SK-N-SH (cell line): ENCODE data around the gene FGF23. TPM values are rescaled to one million over a fixed set of nuclear protein-coding genes. Genes with fewer than 3 reads are reported as not detected.

Experiments used
- CTCF ChIA-PET: fragments of 300-600, 350-600 bp; formaldehyde crosslinking; extraction: SDS; loops from one replicate; lab custom pipeline; 2021; lab: Yijun Ruan, JAX
- POLR2A ChIA-PET: fragments of 350-600 bp; sonication (Branson Sonifier 250); formaldehyde crosslinking; extraction: SDS; loops from one replicate; lab custom pipeline; 2020; ENCODE audit warnings: antibody characterized with exemption, inconsistent platforms; lab: Yijun Ruan, JAX
- DNase-seq: peaks from one replicate; pipeline ENCODE4 v3.0.0; 2012
- H2AFZ ChIP-seq: fragments of 200-600 bp; sonication (generic); 2 replicates; pipeline ENCODE4 v1.8.1; 2016; ENCODE audit warnings: antibody characterized with exemption, mild to moderate bottlenecking, low read depth
- H3F3A ChIP-seq: fragments of 200-600 bp; sonication (generic); replicated peaks from 2 replicates; pipeline ENCODE3; 2016; ENCODE audit warnings: antibody characterized with exemption, mild to moderate bottlenecking; ENCODE audit not compliant: insufficient read depth
- H3K27ac ChIP-seq, 2 experiments: fragments of 200-500 bp in 1 of 2; fragments of 200-600 bp in 1 of 2; sonication (Bioruptor generic) in 1 of 2; sonication (generic), shearing (Covaris generic) in 1 of 2; 2 replicates each; pipeline versions ENCODE4 v1.5.1 to v1.6.1; 2014 to 2016; ENCODE audit warnings: low read depth in 2 of 2, inconsistent platforms in 1 of 2, low read length in 1 of 2, mild to moderate bottlenecking in 1 of 2, mixed read lengths in 1 of 2
- H3K27me3 ChIP-seq: fragments of 200-600 bp; sonication (generic), shearing (Covaris generic); 2 replicates; pipeline ENCODE4 v1.6.1; 2016; ENCODE audit warnings: mixed run types; ENCODE audit not compliant: insufficient read depth
- H3K36me3 ChIP-seq, 2 experiments: fragments of 200-500 bp in 1 of 2; fragments of 200-600 bp in 1 of 2; sonication (Bioruptor generic) in 1 of 2; sonication (generic) in 1 of 2; replicated peaks in 1 of 2; 2 replicates each; pipeline versions ENCODE3 to v1.5.1; 2014 to 2016; ENCODE audit warnings: low read length in 1 of 2, mild to moderate bottlenecking in 1 of 2; ENCODE audit not compliant: insufficient read depth in 2 of 2, control insufficient read depth in 1 of 2
- H3K4me1 ChIP-seq, 2 experiments: fragments of 200-500 bp in 1 of 2; fragments of 200-600 bp in 1 of 2; sonication (Bioruptor generic) in 1 of 2; sonication (generic), shearing (Covaris generic) in 1 of 2; 2 replicates each; pipeline versions ENCODE4 v1.5.1 to v1.6.1; 2014 to 2016; ENCODE audit warnings: low read depth in 1 of 2, low read length in 1 of 2, mixed run types in 1 of 2; ENCODE audit not compliant: insufficient read depth in 2 of 2, control insufficient read depth in 1 of 2
- H3K4me2 ChIP-seq: fragments of 200-600 bp; sonication (generic), shearing (Covaris generic); 2 replicates; pipeline ENCODE4 v1.6.1; 2017; ENCODE audit warnings: mixed run types
- H3K4me3 ChIP-seq, 2 experiments: fragments of 200-500 bp in 1 of 2; fragments of 200-600 bp in 1 of 2; sonication (Bioruptor generic) in 1 of 2; sonication (generic), shearing (Covaris generic) in 1 of 2; 2 replicates each; pipeline versions ENCODE4 v1.5.1 to v1.8.1; 2014 to 2016; ENCODE audit warnings: low read depth in 2 of 2, inconsistent platforms in 1 of 2, low read length in 1 of 2, mild to moderate bottlenecking in 1 of 2, mixed read lengths in 1 of 2, moderate library complexity in 1 of 2
- H3K79me2 ChIP-seq: fragments of 200-600 bp; sonication (generic); 2 replicates; pipeline ENCODE4 v1.8.1; 2017; ENCODE audit warnings: mild to moderate bottlenecking; ENCODE audit not compliant: insufficient read depth
- H3K9ac ChIP-seq: fragments of 200-600 bp; sonication (generic); 2 replicates; pipeline ENCODE4 v1.6.1; 2017; ENCODE audit warnings: mixed run types
- H3K9me2 ChIP-seq: fragments of 200-600 bp; sonication (generic); 2 replicates; pipeline ENCODE4 v1.6.1; 2017; ENCODE audit warnings: mixed run types
- H3K9me3 ChIP-seq: fragments of 200-600 bp; sonication (generic); 2 replicates; pipeline ENCODE4 v1.6.1; 2017; ENCODE audit warnings: mixed run types, mild to moderate bottlenecking, moderate library complexity
- H4K20me1 ChIP-seq: fragments of 200-600 bp; sonication (generic); 2 replicates; pipeline ENCODE4 v1.6.1; 2017; ENCODE audit warnings: mild to moderate bottlenecking, mixed run types; ENCODE audit not compliant: insufficient read depth
- CHD2 ChIP-seq: fragments of 150-350 bp; IDR thresholded peaks from 2 replicates; pipeline ENCODE4 v1.6.1; 2018; ENCODE audit warnings: low read length; ENCODE audit not compliant: partially characterized antibody
- ELF1 ChIP-seq: IDR thresholded peaks from 2 replicates; pipeline ENCODE4 v1.4.0; 2012
- EP300 ChIP-seq, 2 experiments: IDR thresholded peaks; 2 replicates each; pipeline versions ENCODE4 v1.4.0 to v1.6.1; 2012; ENCODE audit warnings: borderline replicate concordance in 1 of 2, low read depth in 1 of 2, low read length in 1 of 2
- FOSL2 ChIP-seq: IDR thresholded peaks from 2 replicates; pipeline ENCODE4 v1.4.0; 2012; ENCODE audit warnings: low read depth, mild to moderate bottlenecking, moderate library complexity, borderline replicate concordance
- FOXJ3 ChIP-seq: sonication (generic); formaldehyde crosslinking; IDR thresholded peaks from 2 replicates; pipeline ENCODE4 v1.5.1; 2020; ENCODE audit warnings: mild to moderate bottlenecking, missing genetic modification reagents
- FOXM1 ChIP-seq: IDR thresholded peaks from 2 replicates; pipeline ENCODE4 v1.4.0; 2012; ENCODE audit warnings: low read depth, mild to moderate bottlenecking
- IRF3 ChIP-seq: fragments of 150-350 bp; IDR thresholded peaks from 2 replicates; pipeline ENCODE4 v1.6.1; 2016; ENCODE audit warnings: mild to moderate bottlenecking, low read depth, low read length
- JUND ChIP-seq: IDR thresholded peaks from 2 replicates; pipeline ENCODE4 v1.4.0; 2012
- MXI1 ChIP-seq: IDR thresholded peaks from 2 replicates; pipeline ENCODE4 v1.6.1; 2012; ENCODE audit warnings: mild to moderate bottlenecking, low read depth, low read length, improper control_type of control experiment
- NFIC ChIP-seq: IDR thresholded peaks from 2 replicates; pipeline ENCODE4 v1.4.0; 2012; ENCODE audit warnings: borderline replicate concordance
- NRF1 ChIP-seq: IDR thresholded peaks from 2 replicates; pipeline ENCODE4 v1.6.1; 2012; ENCODE audit warnings: low read depth, mild to moderate bottlenecking, low read length
- PBX3 ChIP-seq: IDR thresholded peaks from 2 replicates; pipeline ENCODE4; 2012
- POLR2AphosphoS5 ChIP-seq: IDR thresholded peaks from 2 replicates; pipeline ENCODE4 v1.6.1; 2012; ENCODE audit warnings: low read depth, low read length
- RAD21 ChIP-seq: IDR thresholded peaks from 2 replicates; pipeline ENCODE4 v1.6.1; 2012; ENCODE audit warnings: mild to moderate bottlenecking, low read length
- RCOR1 ChIP-seq: fragments of 150-350 bp; IDR thresholded peaks from 2 replicates; pipeline ENCODE4 v1.6.1; 2017; ENCODE audit warnings: antibody characterized with exemption, low read length
- RXRA ChIP-seq: IDR thresholded peaks from 2 replicates; pipeline ENCODE4 v1.4.0; 2012; ENCODE audit warnings: low read depth, mild to moderate bottlenecking, borderline replicate concordance
- TAF1 ChIP-seq: IDR thresholded peaks from 2 replicates; pipeline ENCODE4 v1.6.1; 2012; ENCODE audit warnings: low read depth, mild to moderate bottlenecking, low read length, moderate library complexity, borderline replicate concordance
- USF2 ChIP-seq: fragments of 150-350 bp; IDR thresholded peaks from 2 replicates; pipeline ENCODE4 v1.6.1; 2017; ENCODE audit warnings: antibody characterized with exemption, low read length, low read depth, borderline replicate concordance
- whole genome bisulfite sequencing: methylation state at CpG from one replicate; pipeline ENCODE4 v1.1.6; 2017; ENCODE audit warnings: low lambda C conversion rate; 5-methylcytosine and 5-hydroxymethylcytosine counted together
- polyA plus RNA-seq, 3 experiments: library from polyadenylated mRNA; depleted of rRNA; stranded (reverse); fragments of >200 nt; gene quantifications; 2 replicates each; pipeline ENCODE4 v1.2.3, GENCODE V29; 2012
- TF ChIP-seq, protein P1 (sequence below): IDR thresholded peaks from 2 replicates; pipeline ENCODE4 v1.4.0; 2012; ENCODE audit warnings: low read depth, borderline replicate concordance
- TF ChIP-seq, protein P2 (sequence below): fragments of 200-600 bp; sonication (generic); IDR thresholded peaks from 2 replicates; pipeline ENCODE4 v1.6.1; 2017; ENCODE audit warnings: antibody characterized with exemption, mild to moderate bottlenecking, moderate library complexity

FGF23 gene
- polyA plus RNA-seq, 1 of the 3 experiments (the other 2 are of a cell fraction), result not detected

DNA sequence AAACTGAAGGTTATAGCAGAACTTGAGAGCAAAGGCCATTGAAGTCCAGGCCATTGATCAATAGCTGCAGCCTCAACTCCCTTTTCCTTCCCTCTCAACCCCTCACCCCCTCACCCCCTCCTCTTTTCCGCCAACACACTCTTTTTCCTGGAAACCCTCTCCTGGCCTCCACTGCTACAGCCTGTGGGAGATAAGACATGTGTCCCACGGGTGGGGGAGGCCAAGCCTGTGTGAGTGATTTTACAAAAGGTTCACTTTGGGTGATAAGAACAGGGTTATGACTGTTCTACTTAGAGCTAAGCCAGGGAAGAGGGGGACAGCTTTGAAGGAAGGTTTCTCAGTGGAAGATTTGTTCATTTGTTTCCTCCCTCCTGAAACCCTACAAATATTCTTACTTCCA, 9.2 kb upstream of the FGF23 start:
- H3K9me2 ChIP-seq, result no peaks in the 10 kb centered on the region
- H3K27me3 ChIP-seq, result no peaks in the 10 kb centered on the region; the same call in 1 of the 2 replicates
- peaks cover 0 to 24% of the 10 kb centered on the region in 2 experiments; a peak in 2 of 4 replicates for H3K4me1 ChIP-seq
- H3K9me3 ChIP-seq, result no peaks in the 10 kb centered on the region
- no peak overlapping the region for H2AFZ ChIP-seq
- CTCF ChIA-PET, result interaction anchor here (1.2 to 1.4 kb wide), 3 partner anchors 23 to 33 kb away, joined by 3 to 4 read pairs (median 4); no protein-coding TSS in a partner anchor
- H3K4me3 ChIP-seq, result no peak overlapping the region
- H3K9ac ChIP-seq, result no peak overlapping the region
- no peak overlapping the region for H3K27ac ChIP-seq
- no peak overlapping the region for H3K4me2 ChIP-seq
- H3K79me2 ChIP-seq, result no peaks in the 10 kb centered on the region
- DNase-seq, result no peak
- no peaks in the 10 kb centered on the region for H4K20me1 ChIP-seq
- WGBS, result 38% methylated on average over 2 of the region's 2 CpGs
- no peaks in the 10 kb centered on the region for H3F3A ChIP-seq
- POLR2A ChIA-PET, result interaction anchor here (0.8 kb wide), 1 partner anchor 26 kb away, joined by 3 read pairs; no protein-coding TSS in a partner anchor
- H3K36me3 ChIP-seq, result no peaks in the 10 kb centered on the region
- no peak for TF ChIP-seq NFIC
- TF ChIP-seq FOXJ3 (CRISPR knock-in tag), result no peak
- no peak for TF ChIP-seq IRF3
- no peak for TF ChIP-seq MXI1
- no peak for TF ChIP-seq USF2
- no peak for TF ChIP-seq TAF1
- TF ChIP-seq, protein P1, sequence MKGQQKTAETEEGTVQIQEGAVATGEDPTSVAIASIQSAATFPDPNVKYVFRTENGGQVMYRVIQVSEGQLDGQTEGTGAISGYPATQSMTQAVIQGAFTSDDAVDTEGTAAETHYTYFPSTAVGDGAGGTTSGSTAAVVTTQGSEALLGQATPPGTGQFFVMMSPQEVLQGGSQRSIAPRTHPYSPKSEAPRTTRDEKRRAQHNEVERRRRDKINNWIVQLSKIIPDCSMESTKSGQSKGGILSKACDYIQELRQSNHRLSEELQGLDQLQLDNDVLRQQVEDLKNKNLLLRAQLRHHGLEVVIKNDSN, result no peak
- no peak for TF ChIP-seq POLR2AphosphoS5
- no peak for TF ChIP-seq FOSL2
- no peak for TF ChIP-seq ELF1
- TF ChIP-seq PBX3, result no peak
- no peak for TF ChIP-seq FOXM1
- TF ChIP-seq, protein P2, sequence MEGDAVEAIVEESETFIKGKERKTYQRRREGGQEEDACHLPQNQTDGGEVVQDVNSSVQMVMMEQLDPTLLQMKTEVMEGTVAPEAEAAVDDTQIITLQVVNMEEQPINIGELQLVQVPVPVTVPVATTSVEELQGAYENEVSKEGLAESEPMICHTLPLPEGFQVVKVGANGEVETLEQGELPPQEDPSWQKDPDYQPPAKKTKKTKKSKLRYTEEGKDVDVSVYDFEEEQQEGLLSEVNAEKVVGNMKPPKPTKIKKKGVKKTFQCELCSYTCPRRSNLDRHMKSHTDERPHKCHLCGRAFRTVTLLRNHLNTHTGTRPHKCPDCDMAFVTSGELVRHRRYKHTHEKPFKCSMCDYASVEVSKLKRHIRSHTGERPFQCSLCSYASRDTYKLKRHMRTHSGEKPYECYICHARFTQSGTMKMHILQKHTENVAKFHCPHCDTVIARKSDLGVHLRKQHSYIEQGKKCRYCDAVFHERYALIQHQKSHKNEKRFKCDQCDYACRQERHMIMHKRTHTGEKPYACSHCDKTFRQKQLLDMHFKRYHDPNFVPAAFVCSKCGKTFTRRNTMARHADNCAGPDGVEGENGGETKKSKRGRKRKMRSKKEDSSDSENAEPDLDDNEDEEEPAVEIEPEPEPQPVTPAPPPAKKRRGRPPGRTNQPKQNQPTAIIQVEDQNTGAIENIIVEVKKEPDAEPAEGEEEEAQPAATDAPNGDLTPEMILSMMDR, result no peak
- TF ChIP-seq RCOR1, result no peak
- TF ChIP-seq RAD21, result no peak
- no peak for TF ChIP-seq CHD2
- no peak for TF ChIP-seq EP300 (IDR thresholded peaks at IDR 0.05; ENCODE audit: borderline replicate concordance in 1 of 2, low read depth in 1 of 2, low read length in 1 of 2)
- TF ChIP-seq RXRA, result no peak
- TF ChIP-seq JUND, result no peak
- no peak for TF ChIP-seq NRF1
